ENCODE data around the gene ENDOV.

The ENDOV gene

DNA sequence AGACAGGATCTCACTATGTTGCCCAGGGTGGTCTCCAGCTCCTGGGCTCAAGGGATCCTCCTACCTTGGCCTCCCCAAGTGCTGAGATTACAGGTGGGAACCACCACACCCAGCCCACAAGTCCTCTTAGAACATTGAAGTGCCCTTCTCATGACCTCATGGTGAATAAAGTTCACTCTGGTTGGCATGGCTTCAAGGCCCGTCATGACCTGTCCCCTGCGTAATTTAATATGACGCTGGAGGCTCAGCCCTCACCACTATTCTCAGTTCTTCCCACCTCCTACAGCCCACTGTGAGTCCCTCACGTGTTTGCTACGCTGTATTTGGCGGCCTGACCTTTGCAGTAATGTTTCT, 1.9 kb downstream of the ENDOV start:
- Histone ChIP-seq H3K79me2 (ENCODE audit: insufficient read depth, low read depth) (no peaks in the 10 kb centered on the region), H3K4me1 (ENCODE audit: low read depth, poor library complexity, severe bottlenecking) (peaks cover 11% of the 10 kb centered on the region), H3K4me3 (IDR thresholded peaks at IDR 0.05; ENCODE audit: insufficient read depth, low read depth, low read length) (no peak overlapping the region), H3K27me3 (ENCODE audit: insufficient read depth, low read depth) (peaks cover 23% of the 10 kb centered on the region), H3K27ac (no peak overlapping the region), H3K36me3 (ENCODE audit: insufficient read depth) (no peaks in the 10 kb centered on the region), H4K20me1 (ENCODE audit: insufficient read depth) (no peaks in the 10 kb centered on the region), H2AFZ (ENCODE audit: low read depth) (no peak overlapping the region), H3K4me2 (no peak overlapping the region), H3K9ac (no peak overlapping the region)
- TF ChIP-seq, protein P1, sequence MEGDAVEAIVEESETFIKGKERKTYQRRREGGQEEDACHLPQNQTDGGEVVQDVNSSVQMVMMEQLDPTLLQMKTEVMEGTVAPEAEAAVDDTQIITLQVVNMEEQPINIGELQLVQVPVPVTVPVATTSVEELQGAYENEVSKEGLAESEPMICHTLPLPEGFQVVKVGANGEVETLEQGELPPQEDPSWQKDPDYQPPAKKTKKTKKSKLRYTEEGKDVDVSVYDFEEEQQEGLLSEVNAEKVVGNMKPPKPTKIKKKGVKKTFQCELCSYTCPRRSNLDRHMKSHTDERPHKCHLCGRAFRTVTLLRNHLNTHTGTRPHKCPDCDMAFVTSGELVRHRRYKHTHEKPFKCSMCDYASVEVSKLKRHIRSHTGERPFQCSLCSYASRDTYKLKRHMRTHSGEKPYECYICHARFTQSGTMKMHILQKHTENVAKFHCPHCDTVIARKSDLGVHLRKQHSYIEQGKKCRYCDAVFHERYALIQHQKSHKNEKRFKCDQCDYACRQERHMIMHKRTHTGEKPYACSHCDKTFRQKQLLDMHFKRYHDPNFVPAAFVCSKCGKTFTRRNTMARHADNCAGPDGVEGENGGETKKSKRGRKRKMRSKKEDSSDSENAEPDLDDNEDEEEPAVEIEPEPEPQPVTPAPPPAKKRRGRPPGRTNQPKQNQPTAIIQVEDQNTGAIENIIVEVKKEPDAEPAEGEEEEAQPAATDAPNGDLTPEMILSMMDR (conservative IDR thresholded peaks at IDR 0.05; ENCODE audit: low read depth, low read length), result no peak

DNA sequence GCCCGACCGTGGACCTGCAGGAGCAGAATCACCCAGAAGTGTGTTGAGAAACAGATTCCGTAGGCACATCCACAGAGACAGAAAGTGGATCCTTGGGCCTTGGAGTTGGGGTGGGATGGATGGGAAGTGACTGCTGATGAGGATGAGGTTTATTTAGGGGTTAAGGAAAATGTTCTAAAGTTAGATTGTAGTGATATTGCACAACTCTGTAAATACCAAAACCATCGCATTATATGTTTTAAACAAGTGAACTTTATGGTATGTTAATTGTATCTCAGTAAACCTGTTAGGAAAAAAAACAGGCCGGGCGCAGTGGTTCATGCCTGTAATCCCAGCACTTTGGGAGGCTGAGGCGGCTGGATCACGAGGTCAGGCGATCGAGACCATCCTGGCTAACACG, 3.6 kb downstream of the ENDOV start:
- no peaks in the 10 kb centered on the region for H4K20me1 ChIP-seq (ENCODE audit: insufficient read depth)
- TF ChIP-seq, protein P1 (conservative IDR thresholded peaks at IDR 0.05; ENCODE audit: low read depth, low read length), result no peak
- no peak overlapping the region for H3K27ac ChIP-seq
- no peak overlapping the region for H2AFZ ChIP-seq (ENCODE audit: low read depth)
- peaks cover 11% of the 10 kb centered on the region for H3K4me1 ChIP-seq (ENCODE audit: low read depth, poor library complexity, severe bottlenecking)
- peaks cover 15% of the 10 kb centered on the region for H3K27me3 ChIP-seq (ENCODE audit: insufficient read depth, low read depth)
- no peak overlapping the region for H3K9ac ChIP-seq
- H3K36me3 ChIP-seq (ENCODE audit: insufficient read depth), result no peaks in the 10 kb centered on the region
- no peak overlapping the region for H3K4me3 ChIP-seq (IDR thresholded peaks at IDR 0.05; ENCODE audit: insufficient read depth, low read depth, low read length)
- H3K4me2 ChIP-seq, result no peak overlapping the region
- H3K79me2 ChIP-seq (ENCODE audit: insufficient read depth, low read depth), result no peaks in the 10 kb centered on the region

DNA sequence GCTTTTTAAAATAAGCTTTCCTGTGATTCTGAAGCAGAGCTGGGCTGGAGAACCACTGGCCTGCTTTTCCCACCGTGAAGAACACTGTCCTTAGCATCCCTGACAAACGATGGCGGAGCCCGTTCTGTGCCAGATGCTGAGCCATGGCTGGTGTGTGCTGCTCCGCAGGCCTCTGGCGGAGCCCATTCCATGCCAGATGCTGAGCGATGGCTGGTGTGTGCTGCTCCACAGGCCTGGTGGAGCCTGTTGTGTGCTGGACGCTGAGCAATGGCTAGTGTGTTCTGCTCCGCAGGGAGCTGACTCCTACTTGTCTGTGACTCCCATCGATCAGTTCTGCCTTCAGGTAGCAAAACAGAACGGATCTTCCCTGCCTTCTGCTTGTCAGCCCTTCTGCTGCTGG, 4.3 kb downstream of the ENDOV start:
- no peak overlapping the region for H3K9ac ChIP-seq
- H3K4me3 ChIP-seq (IDR thresholded peaks at IDR 0.05; ENCODE audit: insufficient read depth, low read depth, low read length), result no peak overlapping the region
- no peaks in the 10 kb centered on the region for H3K79me2 ChIP-seq (ENCODE audit: insufficient read depth, low read depth)

DNA sequence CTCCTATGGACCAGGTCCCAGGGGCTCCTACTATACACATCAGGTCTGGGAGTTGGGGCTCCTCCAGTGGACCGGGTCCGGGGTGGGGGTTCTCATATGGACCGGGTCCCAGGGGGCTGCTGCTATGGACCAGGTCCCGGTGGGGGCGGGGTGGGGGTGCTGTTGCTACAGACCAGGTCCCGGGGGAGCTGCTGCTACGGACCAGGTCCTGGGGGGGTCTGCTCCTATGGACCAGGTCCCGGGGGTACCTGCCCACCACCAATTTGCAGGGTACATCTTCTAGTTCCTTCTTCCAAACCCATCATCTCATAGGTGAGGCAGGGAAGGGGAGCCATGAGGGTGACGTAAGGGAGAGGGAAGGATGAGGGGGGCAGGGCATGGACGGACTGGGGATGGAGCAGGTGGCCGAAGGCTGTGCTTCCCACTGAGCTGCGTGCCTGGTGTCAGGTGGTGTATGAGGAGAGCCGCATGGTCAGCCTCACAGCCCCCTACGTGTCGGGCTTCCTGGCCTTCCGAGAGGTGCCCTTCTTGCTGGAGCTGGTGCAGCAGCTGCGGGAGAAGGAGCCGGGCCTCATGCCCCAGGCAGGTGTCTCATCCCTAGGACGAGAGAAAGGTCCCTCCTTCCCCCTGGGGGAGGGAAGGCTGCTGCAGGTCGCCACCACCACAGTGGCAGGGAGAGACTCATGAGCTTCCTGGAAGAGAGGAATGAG, 6.6 kb downstream of the ENDOV start:
- H4K20me1 ChIP-seq (ENCODE audit: insufficient read depth), result no peaks in the 10 kb centered on the region
- TF ChIP-seq, protein P1 (conservative IDR thresholded peaks at IDR 0.05; ENCODE audit: low read depth, low read length), result no peak
- no peak overlapping the region for H3K4me2 ChIP-seq

More for the DNA sequence above, 4.3 kb downstream of the ENDOV start:
- Histone ChIP-seq H3K4me1 (ENCODE audit: low read depth, poor library complexity, severe bottlenecking) (peaks cover 9% of the 10 kb centered on the region), H3K27me3 (ENCODE audit: insufficient read depth, low read depth) (peaks cover 12% of the 10 kb centered on the region), H3K4me2 (no peak overlapping the region), H3K27ac (no peak overlapping the region), H4K20me1 (ENCODE audit: insufficient read depth) (no peaks in the 10 kb centered on the region), H3K36me3 (ENCODE audit: insufficient read depth) (no peaks in the 10 kb centered on the region), H2AFZ (ENCODE audit: low read depth) (no peak overlapping the region)
- TF ChIP-seq, protein P1 (conservative IDR thresholded peaks at IDR 0.05; ENCODE audit: low read depth, low read length), result no peak

More for the DNA sequence above, 6.6 kb downstream of the ENDOV start:
- Histone ChIP-seq H3K9ac (no peak overlapping the region), H3K27me3 (ENCODE audit: insufficient read depth, low read depth) (peaks cover 27% of the 10 kb centered on the region; the same call in 1 of the 2 replicates), H2AFZ (ENCODE audit: low read depth) (no peak overlapping the region), H3K27ac (no peak overlapping the region), H3K79me2 (ENCODE audit: insufficient read depth, low read depth) (no peaks in the 10 kb centered on the region), H3K4me1 (ENCODE audit: low read depth, poor library complexity, severe bottlenecking) (no peaks in the 10 kb centered on the region), H3K36me3 (ENCODE audit: insufficient read depth) (no peaks in the 10 kb centered on the region), H3K4me3 (IDR thresholded peaks at IDR 0.05; ENCODE audit: insufficient read depth, low read depth, low read length) (no peak overlapping the region)
